GM10266 (cell line): ENCODE data around the gene CEMIP.

Experiments
- DNase-seq: peaks from one replicate; pipeline ENCODE4 v3.0.0; 2012; ENCODE audit errors: extremely low spot score
- TF ChIP-seq, protein P1 (sequence below): IDR thresholded peaks from 2 replicates; pipeline ENCODE4 v1.5.1; 2012; ENCODE audit warnings: mild to moderate bottlenecking, low read depth; ENCODE audit not compliant: control insufficient read depth, insufficient read depth; ENCODE audit errors: missing control alignments

CEMIP gene

DNA sequence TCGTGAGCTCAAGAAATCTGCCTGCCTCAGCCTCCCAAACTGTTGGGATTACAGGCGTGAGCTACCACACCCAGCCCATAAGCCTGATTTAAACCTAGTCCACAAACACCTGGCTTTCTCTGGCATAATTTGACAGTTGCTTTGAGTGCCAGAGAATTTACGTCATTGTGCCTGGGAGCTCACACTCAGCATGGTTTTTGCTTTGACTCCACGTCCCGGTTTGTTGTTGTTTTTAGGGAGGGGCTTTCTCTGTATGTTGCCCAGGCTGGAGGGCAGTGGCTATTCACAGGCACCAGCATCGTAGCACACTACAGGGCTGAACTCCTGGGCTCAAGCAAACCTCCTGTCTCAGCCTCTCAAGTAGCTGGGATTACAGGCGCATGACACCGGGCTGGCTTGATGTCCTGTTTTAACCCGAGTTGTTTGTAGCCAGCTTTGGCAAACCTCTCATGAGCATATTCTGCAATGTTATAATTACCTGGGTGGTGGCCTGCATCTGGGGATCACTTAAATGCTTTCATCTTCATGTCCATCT, 32.7 kb downstream of the CEMIP start:
- no peak for DNase-seq
- TF ChIP-seq, protein P1, sequence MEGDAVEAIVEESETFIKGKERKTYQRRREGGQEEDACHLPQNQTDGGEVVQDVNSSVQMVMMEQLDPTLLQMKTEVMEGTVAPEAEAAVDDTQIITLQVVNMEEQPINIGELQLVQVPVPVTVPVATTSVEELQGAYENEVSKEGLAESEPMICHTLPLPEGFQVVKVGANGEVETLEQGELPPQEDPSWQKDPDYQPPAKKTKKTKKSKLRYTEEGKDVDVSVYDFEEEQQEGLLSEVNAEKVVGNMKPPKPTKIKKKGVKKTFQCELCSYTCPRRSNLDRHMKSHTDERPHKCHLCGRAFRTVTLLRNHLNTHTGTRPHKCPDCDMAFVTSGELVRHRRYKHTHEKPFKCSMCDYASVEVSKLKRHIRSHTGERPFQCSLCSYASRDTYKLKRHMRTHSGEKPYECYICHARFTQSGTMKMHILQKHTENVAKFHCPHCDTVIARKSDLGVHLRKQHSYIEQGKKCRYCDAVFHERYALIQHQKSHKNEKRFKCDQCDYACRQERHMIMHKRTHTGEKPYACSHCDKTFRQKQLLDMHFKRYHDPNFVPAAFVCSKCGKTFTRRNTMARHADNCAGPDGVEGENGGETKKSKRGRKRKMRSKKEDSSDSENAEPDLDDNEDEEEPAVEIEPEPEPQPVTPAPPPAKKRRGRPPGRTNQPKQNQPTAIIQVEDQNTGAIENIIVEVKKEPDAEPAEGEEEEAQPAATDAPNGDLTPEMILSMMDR, result no peak

DNA sequence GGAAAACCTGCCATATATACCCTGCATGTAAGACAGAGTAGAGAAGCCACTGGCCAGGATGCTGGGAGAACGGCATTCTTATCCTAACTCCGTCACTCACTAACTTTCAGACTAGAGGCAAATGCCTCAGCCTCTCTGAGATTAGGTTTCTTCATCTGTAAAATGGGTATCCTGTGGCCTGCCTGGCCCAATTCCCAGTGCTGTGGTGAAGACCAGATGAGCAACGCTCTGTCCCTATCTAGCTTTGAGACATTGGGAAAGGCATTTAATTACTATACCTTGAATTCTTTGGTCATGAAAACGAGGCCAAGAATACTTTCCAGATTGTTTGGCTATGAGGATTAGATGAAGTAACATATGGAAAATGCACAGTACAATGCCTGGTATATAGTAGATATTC, 35.9 kb downstream of the CEMIP start:
- TF ChIP-seq, protein P1, result no peak
- no peak for DNase-seq

DNA sequence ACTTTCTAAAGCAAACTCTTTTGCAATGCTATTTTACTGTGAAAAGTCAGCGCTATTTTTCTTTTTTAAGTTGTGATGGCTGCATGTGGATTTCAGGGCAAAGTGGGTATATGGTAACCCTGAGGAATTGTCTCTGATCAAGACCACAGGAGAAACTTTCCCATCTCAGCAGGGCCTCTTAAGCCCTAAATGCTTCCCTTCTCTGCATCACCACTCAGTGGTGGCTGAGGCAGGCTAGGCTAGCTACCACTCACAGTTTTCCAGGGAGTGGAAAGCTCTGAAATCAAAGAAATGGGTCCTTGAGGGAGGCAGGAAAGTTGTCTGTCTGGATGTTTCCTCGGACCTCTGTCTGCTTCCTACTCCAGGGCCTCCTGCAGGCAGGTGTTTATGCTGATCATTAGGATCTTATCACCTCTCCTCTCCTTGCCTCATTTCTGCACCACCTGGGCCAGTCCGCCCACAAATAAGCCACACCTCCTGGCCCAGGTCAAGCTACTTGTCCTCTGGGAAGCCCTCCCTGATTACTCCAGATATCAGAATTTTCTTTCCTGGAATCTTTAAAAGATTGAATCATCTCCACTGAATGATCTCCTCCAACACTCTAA, 37.0 kb downstream of the CEMIP start:
- TF ChIP-seq, protein P1, result no peak
- DNase-seq, result no peak

DNA sequence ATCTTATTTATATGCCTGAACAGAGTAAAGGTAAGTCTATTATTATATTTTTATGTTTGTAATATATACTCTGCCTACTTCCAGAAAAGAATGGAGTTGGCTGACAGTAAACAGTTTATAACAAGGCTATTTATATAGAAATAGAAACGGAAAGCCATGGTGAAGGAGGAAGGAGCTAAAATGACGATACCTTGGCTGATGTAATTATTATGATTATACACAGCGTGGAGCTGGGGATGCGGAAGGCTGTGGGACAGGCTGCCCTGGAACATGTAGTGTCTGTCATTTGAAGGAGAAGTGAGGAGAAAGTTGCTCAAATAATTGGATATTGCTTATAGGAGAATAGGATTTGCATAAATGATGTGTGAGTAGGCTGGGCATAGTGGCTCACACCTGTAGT, 37.8 kb downstream of the CEMIP start:
- no peak for DNase-seq
- TF ChIP-seq, protein P1, result no peak

DNA sequence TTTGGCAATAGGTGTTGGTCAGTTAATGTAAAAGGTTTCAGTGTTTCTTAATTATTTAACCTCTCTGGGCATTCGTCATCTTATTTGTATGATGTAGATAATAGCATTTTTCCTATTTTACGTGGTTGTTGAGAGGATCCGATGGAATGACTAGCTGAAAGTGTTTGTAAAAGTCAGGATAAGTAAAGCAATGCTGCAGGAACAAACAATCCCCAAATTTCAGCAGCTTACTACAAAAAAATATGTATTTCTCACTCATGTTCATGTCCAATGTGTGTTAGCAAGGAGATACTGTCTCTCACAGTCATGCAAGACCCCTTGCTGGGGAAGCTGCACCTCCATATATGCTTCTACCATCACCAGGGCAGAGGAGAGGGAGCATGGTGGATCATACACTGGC, 38.7 kb downstream of the CEMIP start:
- TF ChIP-seq, protein P1, result no peak
- no peak for DNase-seq

DNA sequence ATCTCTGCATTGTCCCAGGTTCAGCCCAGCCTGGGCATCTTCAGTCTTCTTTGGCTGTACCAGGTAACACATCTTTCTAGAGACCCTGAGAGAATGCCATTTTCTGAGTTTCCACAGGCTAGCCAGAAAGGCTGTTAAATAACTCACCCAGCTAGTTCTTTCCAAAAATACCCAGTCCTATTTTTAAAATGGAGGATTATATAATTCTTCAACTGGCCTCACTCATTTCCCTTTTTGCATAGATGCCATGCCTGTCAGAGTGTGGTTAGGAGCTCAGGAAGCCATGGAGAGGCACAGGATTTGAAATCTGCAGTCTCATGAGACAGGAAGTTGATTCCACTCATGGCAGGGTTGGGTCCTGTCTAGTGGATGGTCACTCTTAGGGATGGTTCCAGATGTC, 39.8 kb downstream of the CEMIP start:
- no peak for DNase-seq
- TF ChIP-seq, protein P1, result no peak

DNA sequence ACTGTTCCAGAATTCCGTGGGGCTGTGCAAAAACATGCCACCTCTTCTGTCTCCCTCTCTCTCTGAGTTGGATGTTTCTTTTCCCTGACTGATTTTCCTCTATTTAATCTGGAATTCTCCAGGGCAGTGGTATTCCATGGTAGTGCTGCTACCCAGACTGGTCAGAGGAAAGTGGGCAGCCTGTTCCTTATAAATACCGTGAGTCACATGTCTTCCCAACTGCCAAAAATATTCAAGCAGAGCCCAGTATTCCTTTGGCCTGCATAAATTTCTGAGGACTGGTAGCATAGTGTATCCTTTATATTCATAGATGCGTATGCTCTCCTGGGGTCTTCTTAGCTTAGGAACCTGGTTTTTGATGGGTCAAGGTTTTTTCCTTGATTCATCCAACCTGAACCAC, 40.9 kb downstream of the CEMIP start:
- TF ChIP-seq, protein P1, result no peak
- no peak for DNase-seq
